Caco-2 (cell line): ENCODE measurements around the gene TTC31. TPM values are rescaled to one million over a fixed set of nuclear protein-coding genes. Genes with fewer than 3 reads are reported as not detected.
"Not testable (repeated sequence)": the region's sequence is repeated elsewhere in the genome, so short reads cannot be mapped to it uniquely, and the experiment has no call there.

Experiments
- BruUV-seq: library from RNA; stranded (reverse); fragments of 400-500 nt; replicated peaks from 2 replicates; lab custom pipeline; 2021; lab: Mats Ljungman, UMichigan
- CTCF ChIA-PET: fragments of 300-600 bp; sonication (Branson Sonifier 250); formaldehyde crosslinking; loops from one replicate; lab custom pipeline; 2022; ENCODE audit warnings: antibody characterized with exemption; lab: Charles Lee
- POLR2A ChIA-PET: fragments of 300-600 bp; sonication (Branson Sonifier 250); formaldehyde crosslinking; loops from one replicate; lab custom pipeline; 2022; ENCODE audit warnings: antibody characterized with exemption; lab: Charles Lee
- DNase-seq, 2 experiments: peaks; one replicate each; pipeline versions ENCODE4 v3.0.0 to v3.0.0-alpha.2; 2020 to 2022
- H3K27me3 ChIP-seq: replicated peaks from 2 replicates; pipeline ENCODE4 v1.6.0; 2011; ENCODE audit warnings: low read length; ENCODE audit not compliant: control insufficient read depth, insufficient read depth
- H3K36me3 ChIP-seq: 2 replicates; pipeline ENCODE4 v1.5.1; 2011; ENCODE audit warnings: low read length; ENCODE audit not compliant: control insufficient read depth, insufficient read depth
- H3K4me1 ChIP-seq: fragments of 250-450 bp; sonication (Bioruptor Pico); 2 replicates; pipeline ENCODE4 v1.5.1; 2020; ENCODE audit warnings: mild to moderate bottlenecking
- H3K4me3 ChIP-seq: 2 replicates; pipeline ENCODE4 v1.5.1; 2011; ENCODE audit warnings: low read depth, mild to moderate bottlenecking, control low read depth, low read length
- H3K9me3 ChIP-seq: fragments of 250-450 bp; sonication (Bioruptor Pico); 2 replicates; pipeline ENCODE4 v1.5.1; 2020; ENCODE audit warnings: mild to moderate bottlenecking, moderate library complexity
- H3K27ac Mint-ChIP-seq: one replicate; pipeline ENCODE4 v1.8.0; 2022; ENCODE audit warnings: mixed read lengths; ENCODE audit not compliant: unreplicated experiment
- H3K27me3 Mint-ChIP-seq: one replicate; pipeline ENCODE4 v1.8.0; 2022; ENCODE audit warnings: mixed read lengths; ENCODE audit not compliant: insufficient read depth, unreplicated experiment
- H3K36me3 Mint-ChIP-seq: one replicate; pipeline ENCODE4 v1.8.0; 2022; ENCODE audit warnings: mild to moderate bottlenecking, mixed read lengths; ENCODE audit not compliant: insufficient read depth, unreplicated experiment
- H3K4me1 Mint-ChIP-seq: one replicate; pipeline ENCODE4 v1.8.0; 2022; ENCODE audit warnings: low read depth, mixed read lengths; ENCODE audit not compliant: unreplicated experiment
- H3K4me3 Mint-ChIP-seq: one replicate; pipeline ENCODE4 v1.8.0; 2022; ENCODE audit warnings: mild to moderate bottlenecking, moderate library complexity, mixed read lengths; ENCODE audit not compliant: unreplicated experiment
- H3K9me3 Mint-ChIP-seq: one replicate; pipeline ENCODE4 v1.8.0; 2022; ENCODE audit warnings: mixed read lengths; ENCODE audit not compliant: unreplicated experiment
- CTCF ChIP-seq, 2 experiments: fragments of 200-600 bp in 1 of 2; IDR thresholded peaks; 1 replicate in 1 of 2; 2 replicates in 1 of 2; pipeline versions ENCODE4 v1.5.1 to v1.8.0; 2011 to 2022; ENCODE audit warnings: antibody characterized with exemption in 1 of 2, control low read depth in 1 of 2, inconsistent platforms in 1 of 2, low read depth in 1 of 2, low read length in 1 of 2, mild to moderate bottlenecking in 1 of 2, moderate library complexity in 1 of 2; ENCODE audit not compliant: insufficient read depth in 1 of 2, severe bottlenecking in 1 of 2, unreplicated experiment in 1 of 2
- intact Hi-C: fragments of 100-400 bp; cut with micrococcal nuclease; formaldehyde crosslinking; loops from one replicate; pipeline ENCODE4 v1.10.0; 2022; ENCODE audit not compliant: unreplicated experiment
- total RNA-seq: library from RNA; stranded (reverse); gene quantifications from 2 replicates; pipeline ENCODE4 v1.2.3, GENCODE V29; 2022

The TTC31 gene
- total RNA-seq, 1 experiment from 2014 or later: 32.4 TPM

GRCh38 chr2:74464406-74464805, 18.5 kb upstream of the TTC31 start:
- Histone ChIP-seq H3K4me1 (0 out of 2 replicates have a peak, but pooled peaks cover 5% of the 10 kb centered on the region), H3K36me3 (peaks cover 4% of the 10 kb centered on the region), H3K27me3 (no peaks in the 10 kb centered on the region), H3K4me3 (peak overlapping the region; percentile 92), H3K9me3 (no peaks in the 10 kb centered on the region)
- Mint-ChIP-seq H3K36me3 (peaks cover 46% of the 10 kb centered on the region), H3K4me1 (peaks cover 6% of the 10 kb centered on the region), H3K27ac (peak overlapping the region; percentile 98), H3K27me3 (no peaks in the 10 kb centered on the region), H3K4me3 (peak overlapping the region; percentile 99), H3K9me3 (no peaks in the 10 kb centered on the region)
- intact Hi-C loops: no loop called here
- ChIA-PET POLR2A (interaction anchor here (1.1 kb wide), 1 partner anchor 24 kb away, joined by 4 read pairs; no protein-coding TSS in a partner anchor), CTCF (interaction anchor here (1.8 kb wide), 1 partner anchor 68 kb away, joined by 5 read pairs; no protein-coding TSS in a partner anchor)
- no peak for DNase-seq
- no TSS peak for BruUV-seq
- TF ChIP-seq CTCF (IDR thresholded peaks at IDR 0.05; ENCODE audit: insufficient read depth in 1 of 2, low read depth in 1 of 2, low read length in 1 of 2, severe bottlenecking in 1 of 2, unreplicated experiment in 1 of 2): no peak

GRCh38 chr2:74470742-74471141, 12.1 kb upstream of the TTC31 start:
- H3K4me1 Mint-ChIP-seq, H3K27me3 ChIP-seq, BruUV-seq, H3K9me3 ChIP-seq, H3K27me3 Mint-ChIP-seq, DNase-seq, intact Hi-C loops, H3K4me1 ChIP-seq, H3K36me3 ChIP-seq, H3K9me3 Mint-ChIP-seq, H3K4me3 ChIP-seq: not testable (repeated sequence)
- ChIA-PET CTCF (interaction anchor here (1.0 kb wide), 1 partner anchor 9 kb away, joined by 3 read pairs; no protein-coding TSS in a partner anchor), POLR2A (interaction anchor here (1.3 kb wide), 1 partner anchor 28 kb away, joined by 10 read pairs; no protein-coding TSS in a partner anchor)
- Mint-ChIP-seq H3K27ac (peak overlapping the region; percentile 51), H3K4me3 (peak overlapping the region; percentile 93), H3K36me3 (peaks cover 39% of the 10 kb centered on the region)

- DNase-seq: no peak
- no peak for TF ChIP-seq CTCF (IDR thresholded peaks at IDR 0.05; ENCODE audit: insufficient read depth in 1 of 2, low read depth in 1 of 2, low read length in 1 of 2, severe bottlenecking in 1 of 2, unreplicated experiment in 1 of 2)
- BruUV-seq: no TSS peak
- no peaks in the 10 kb centered on the region for H3K27me3 ChIP-seq
- no peaks in the 10 kb centered on the region for H3K36me3 ChIP-seq
- peak overlapping the region; percentile 65 for H3K4me3 ChIP-seq
- Mint-ChIP-seq H3K4me3 (peak overlapping the region; percentile 93), H3K27me3 (no peaks in the 10 kb centered on the region), H3K36me3 (peaks cover 45% of the 10 kb centered on the region), H3K9me3 (no peaks in the 10 kb centered on the region), H3K27ac (peak overlapping the region; percentile 95), H3K4me1 (peaks cover 8% of the 10 kb centered on the region)
- peaks cover 4% of the 10 kb centered on the region; the same call in 1 of the 2 replicates for H3K4me1 ChIP-seq
- ChIA-PET CTCF (interaction anchor here (0.6 to 1.0 kb wide), 2 partner anchors 10 to 32 kb away, joined by 3 read pairs; no protein-coding TSS in a partner anchor), POLR2A (interaction anchor here (0.7 to 1.3 kb wide), 3 partner anchors 18 to 31 kb away, joined by 4 to 10 read pairs (median 5); no protein-coding TSS in a partner anchor)
- no peaks in the 10 kb centered on the region for H3K9me3 ChIP-seq
- intact Hi-C loops: loop anchor here (1.0 kb wide), 4 partner anchors 12 to 116 kb away; partner anchors contain the start of genes AUP1, HTRA2, TTC31 and WBP1
These were observed 11.4 kb upstream of the TTC31 start for GRCh38 chr2:74471332-74472065.
